VCaP (cell line): ENCODE measurements around the gene LRRC46.

Source experiments
- H3K27ac ChIP-seq: fragments of 450-650 bp; 2 replicates; pipeline ENCODE4 v1.5.1; 2017
- CTCF ChIP-seq: fragments of 450-650 bp; conservative IDR thresholded peaks from 2 replicates; pipeline ENCODE4 v1.5.1; 2017; ENCODE audit warnings: mild to moderate bottlenecking, moderate library complexity

LRRC46 gene

GRCh38 chr17:47815106-47815918, 16.2 kb upstream of the LRRC46 start:
- no peak for TF ChIP-seq CTCF
- no peak overlapping the region for H3K27ac ChIP-seq

DNA sequence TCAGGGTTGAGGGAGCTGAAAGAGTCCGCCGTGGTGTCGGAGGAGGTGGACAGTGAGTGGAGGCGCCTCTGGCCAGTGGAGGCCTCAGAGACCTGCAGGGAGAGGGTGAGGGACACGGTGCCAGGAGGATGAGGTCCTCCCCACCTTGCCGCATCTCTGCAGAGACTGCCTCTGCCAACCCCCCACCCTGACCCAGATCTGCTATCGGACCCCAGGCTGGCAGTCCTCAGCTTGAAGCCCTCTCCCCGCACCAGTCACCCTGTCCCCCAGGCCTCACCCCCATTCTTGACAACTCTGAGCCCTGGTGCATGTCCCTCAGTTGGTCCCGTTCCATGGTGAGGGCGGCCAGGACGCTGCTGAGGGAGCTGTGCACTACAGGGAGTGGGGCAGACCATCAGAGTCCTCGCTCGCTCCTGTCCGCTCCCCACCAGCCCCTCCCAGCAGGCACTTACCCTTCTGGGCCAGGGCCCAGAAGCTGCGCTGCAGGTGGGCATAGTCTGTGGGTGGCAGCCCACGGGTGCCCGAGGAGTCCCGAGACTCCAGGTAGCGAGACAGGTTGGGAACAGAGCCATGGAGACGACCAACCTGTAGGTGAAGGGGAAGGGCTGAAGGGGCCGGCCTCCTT, 15.2 kb upstream of the LRRC46 start:
- TF ChIP-seq CTCF, result no peak
- H3K27ac ChIP-seq, result no peak overlapping the region

DNA sequence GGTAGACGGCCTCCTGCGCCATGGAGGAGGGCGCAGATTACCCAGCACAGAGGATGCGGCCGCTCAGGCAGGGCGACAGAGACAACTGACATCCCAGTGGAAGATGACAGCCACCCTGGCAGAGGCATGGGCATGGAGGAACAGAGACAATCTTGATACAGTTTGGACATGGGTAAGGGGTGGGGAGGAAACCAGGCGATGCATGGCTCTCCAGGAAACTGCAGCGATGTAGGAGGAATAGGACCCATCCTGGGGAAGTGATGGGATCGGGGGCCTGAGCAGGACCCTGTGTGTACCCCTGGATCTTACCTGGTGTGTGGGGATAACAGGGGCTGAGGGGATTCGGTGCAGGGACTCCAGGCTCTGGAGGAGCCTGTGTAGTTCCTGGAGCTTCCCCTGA, 14.5 kb upstream of the LRRC46 start:
- TF ChIP-seq CTCF, result no peak
- H3K27ac ChIP-seq, result no peak overlapping the region

DNA sequence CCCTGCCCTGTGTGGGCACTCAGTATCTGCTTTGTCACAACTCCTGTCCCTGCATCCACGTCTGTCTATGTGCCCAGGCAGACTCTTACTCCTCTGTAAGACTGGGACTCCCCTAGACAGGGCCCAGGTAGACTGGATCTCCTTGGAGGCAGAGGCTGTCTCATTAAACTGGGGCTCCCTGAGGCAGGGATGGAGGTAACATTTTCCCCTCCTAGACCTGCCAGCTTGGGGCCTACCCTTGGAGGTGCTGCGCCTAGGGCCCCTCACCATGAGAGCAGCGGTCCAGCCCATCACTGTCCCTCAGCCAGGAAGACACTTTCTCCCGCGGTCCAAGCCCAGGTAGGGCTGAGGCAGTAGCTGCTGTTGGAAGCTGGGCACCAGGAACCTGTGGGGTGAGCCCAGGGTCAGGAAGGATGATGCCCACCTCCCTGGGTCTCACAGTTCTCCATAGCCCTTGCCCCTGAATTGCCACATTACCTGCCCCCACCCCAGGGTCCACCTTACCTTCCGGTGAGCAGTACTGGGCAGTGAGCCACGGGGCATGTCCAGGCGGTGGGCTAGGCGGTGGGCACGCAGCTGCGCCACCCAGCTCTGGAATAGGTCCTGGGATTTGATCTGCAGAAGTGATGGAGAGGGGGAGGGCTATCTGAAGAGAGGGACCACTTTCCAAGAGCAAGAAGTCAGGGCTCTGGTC, 13.3 kb upstream of the LRRC46 start:
- H3K27ac ChIP-seq, result no peak overlapping the region
- no peak for TF ChIP-seq CTCF

GRCh38 chr17:47819475-47819874, 12.0 kb upstream of the LRRC46 start:
- TF ChIP-seq CTCF, result no peak
- H3K27ac ChIP-seq, result no peak overlapping the region

GRCh38 chr17:47820033-47820789, 11.3 kb upstream of the LRRC46 start:
- 0 out of 2 replicates have a peak overlapping the region, but pooled peaks have one; percentile 81 for H3K27ac ChIP-seq
- no peak for TF ChIP-seq CTCF

DNA sequence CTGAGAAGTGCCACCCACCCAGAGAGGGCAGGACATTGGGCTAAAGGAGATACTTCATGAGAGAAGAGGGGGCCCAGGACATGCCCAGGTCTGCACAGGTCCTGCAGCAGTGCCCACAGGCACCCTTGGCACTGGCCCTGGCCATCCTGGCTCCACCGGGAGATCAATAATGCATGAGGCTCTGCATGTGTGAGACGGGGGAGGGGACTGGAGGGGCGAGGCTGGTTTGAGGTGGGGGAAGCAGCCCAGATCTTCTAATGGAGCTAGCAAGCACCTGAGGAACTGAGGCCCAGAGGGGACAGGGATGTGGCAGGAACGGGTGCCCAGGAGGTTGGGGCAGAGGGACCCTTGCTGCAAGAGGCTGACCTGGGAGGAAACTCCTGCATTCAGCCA, 10.4 kb upstream of the LRRC46 start:
- peak overlapping the region; percentile 81 for H3K27ac ChIP-seq
- no peak for TF ChIP-seq CTCF
